ENCODE results near the gene DCDC2. TPM values are rescaled to one million over a fixed set of nuclear protein-coding genes. Genes with fewer than 3 reads are reported as not detected.
"Not testable (repeated sequence)": the region's sequence is repeated elsewhere in the genome, so short reads cannot be mapped to it uniquely, and the experiment has no call there.

Gene DCDC2
- total RNA-seq, 4 donors from 2014 or later = not detected

DNA sequence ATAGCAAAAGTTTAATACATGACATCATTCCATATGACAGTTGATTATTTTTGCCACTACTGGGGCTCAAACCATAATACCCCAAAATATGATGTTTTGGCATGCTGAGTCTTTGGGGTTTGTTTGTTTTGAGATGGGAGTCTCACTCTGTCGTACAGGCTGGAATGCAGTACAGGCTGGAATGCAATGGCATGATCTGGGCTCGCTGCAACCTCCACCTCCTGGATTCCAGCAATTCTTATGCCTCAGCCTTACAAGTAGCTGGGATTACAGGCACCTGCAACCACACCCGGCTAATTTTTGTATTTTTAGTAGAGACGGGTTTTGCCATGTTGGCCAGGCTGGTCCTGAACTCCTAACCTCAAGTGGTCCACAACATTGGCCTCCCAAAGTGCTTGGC, 43.6 kb upstream of the DCDC2 start:
- Histone ChIP-seq H3K36me3 (peaks cover 0 to 18% (median 0%) of the 10 kb centered on the region in 3 donors), H3K27ac (no peak overlapping the region), H3K27me3 (no peaks in the 10 kb centered on the region), H3K9me3 (no peaks in the 10 kb centered on the region), H3K4me1 (peaks cover 0 to 39% (median 7%) of the 10 kb centered on the region in 4 donors), H3K4me3 (no peak overlapping the region)
- DNase-seq (ENCODE audit: low spot score in 2 of 2) = no peak
- WGBS, 2 donors = 70 to 84% methylated on average over 4 of the region's 4 CpGs
- TF ChIP-seq EP300 (IDR thresholded peaks at IDR 0.05) (no peak), CTCF (IDR thresholded peaks at IDR 0.05) (no peak), POLR2A (IDR thresholded peaks at IDR 0.05) (no peak)

- peaks cover 0 to 37% (median 7%) of the 10 kb centered on the region in 4 donors for H3K4me1 ChIP-seq
- not testable (repeated sequence) for H3K27ac ChIP-seq; H3K4me3 ChIP-seq; H3K9me3 ChIP-seq; H3K36me3 ChIP-seq; DNase-seq (ENCODE audit: low spot score in 2 of 2); H3K27me3 ChIP-seq
- WGBS, 2 donors = 21 to 27% methylated on average over 17 of the region's 17 CpGs
These were observed 42.5 kb upstream of the DCDC2 start for GRCh38 chr6:24400045-24401039.

- H3K4me3 ChIP-seq = no peak overlapping the region
- no peak overlapping the region for H3K27ac ChIP-seq
- peaks cover 0 to 19% (median 0%) of the 10 kb centered on the region in 4 donors for H3K4me1 ChIP-seq
- 55 to 73% methylated on average over 1 of the region's 1 CpG for WGBS, 2 donors
- no peaks in the 10 kb centered on the region for H3K36me3 ChIP-seq
- no peak for DNase-seq (ENCODE audit: low spot score in 2 of 2)
- H3K27me3 ChIP-seq = no peaks in the 10 kb centered on the region
- TF ChIP-seq CTCF (IDR thresholded peaks at IDR 0.05) = no peak
- no peaks in the 10 kb centered on the region for H3K9me3 ChIP-seq
These were observed 39.8 kb upstream of the DCDC2 start for GRCh38 chr6:24397631-24398030.

- no peak for TF ChIP-seq CTCF (IDR thresholded peaks at IDR 0.05)
- no peak for TF ChIP-seq EP300 (IDR thresholded peaks at IDR 0.05)
- TF ChIP-seq POLR2A (IDR thresholded peaks at IDR 0.05) = no peak
- H3K27ac ChIP-seq = no peak overlapping the region
- 80 to 86% methylated on average over 1 of the region's 1 CpG for WGBS, 2 donors
- no peak overlapping the region for H3K4me3 ChIP-seq
- DNase-seq (ENCODE audit: low spot score in 2 of 2) = no peak
- peaks cover 0 to 12% (median 0%) of the 10 kb centered on the region in 4 donors for H3K4me1 ChIP-seq
- H3K9me3 ChIP-seq = no peaks in the 10 kb centered on the region
- no peaks in the 10 kb centered on the region for H3K27me3 ChIP-seq
- no peaks in the 10 kb centered on the region for H3K36me3 ChIP-seq
These were observed 39.0 kb upstream of the DCDC2 start for GRCh38 chr6:24396824-24397223.

- no peaks in the 10 kb centered on the region for H3K4me1 ChIP-seq
- H3K27me3 ChIP-seq = no peaks in the 10 kb centered on the region
- WGBS, 2 donors = 71 to 77% methylated on average over 4 of the region's 4 CpGs
- H3K4me3 ChIP-seq = no peak overlapping the region
- no peaks in the 10 kb centered on the region for H3K36me3 ChIP-seq
- no peak overlapping the region for H3K27ac ChIP-seq
- TF ChIP-seq POLR2A (IDR thresholded peaks at IDR 0.05) (no peak), CTCF (IDR thresholded peaks at IDR 0.05) (no peak), EP300 (IDR thresholded peaks at IDR 0.05) (no peak)
- H3K9me3 ChIP-seq = no peaks in the 10 kb centered on the region
- DNase-seq (ENCODE audit: low spot score in 2 of 2) = no peak
These were observed 37.0 kb upstream of the DCDC2 start for GRCh38 chr6:24394780-24395437.

Measured in tibial nerve (tissue), 4 donors.